ENCODE measurements around the gene C1orf198.

The C1orf198 gene

GRCh38 chr1:230808281-230808872, 59.9 kb downstream of the C1orf198 start:
- DNase-seq (ENCODE audit: low read depth in 2 of 2) = no peak
- TF ChIP-seq, protein P1, sequence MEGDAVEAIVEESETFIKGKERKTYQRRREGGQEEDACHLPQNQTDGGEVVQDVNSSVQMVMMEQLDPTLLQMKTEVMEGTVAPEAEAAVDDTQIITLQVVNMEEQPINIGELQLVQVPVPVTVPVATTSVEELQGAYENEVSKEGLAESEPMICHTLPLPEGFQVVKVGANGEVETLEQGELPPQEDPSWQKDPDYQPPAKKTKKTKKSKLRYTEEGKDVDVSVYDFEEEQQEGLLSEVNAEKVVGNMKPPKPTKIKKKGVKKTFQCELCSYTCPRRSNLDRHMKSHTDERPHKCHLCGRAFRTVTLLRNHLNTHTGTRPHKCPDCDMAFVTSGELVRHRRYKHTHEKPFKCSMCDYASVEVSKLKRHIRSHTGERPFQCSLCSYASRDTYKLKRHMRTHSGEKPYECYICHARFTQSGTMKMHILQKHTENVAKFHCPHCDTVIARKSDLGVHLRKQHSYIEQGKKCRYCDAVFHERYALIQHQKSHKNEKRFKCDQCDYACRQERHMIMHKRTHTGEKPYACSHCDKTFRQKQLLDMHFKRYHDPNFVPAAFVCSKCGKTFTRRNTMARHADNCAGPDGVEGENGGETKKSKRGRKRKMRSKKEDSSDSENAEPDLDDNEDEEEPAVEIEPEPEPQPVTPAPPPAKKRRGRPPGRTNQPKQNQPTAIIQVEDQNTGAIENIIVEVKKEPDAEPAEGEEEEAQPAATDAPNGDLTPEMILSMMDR (IDR thresholded peaks at IDR 0.05; ENCODE audit: low read depth, low read length) = no peak
- no peak overlapping the region for H3K4me3 ChIP-seq (replicated peaks in 1 of 2; ENCODE audit: low read depth in 2 of 2, low read length in 2 of 2)

GRCh38 chr1:230807561-230808280, 60.6 kb downstream of the C1orf198 start:
- H3K4me3 ChIP-seq (replicated peaks in 1 of 2; ENCODE audit: low read depth in 2 of 2, low read length in 2 of 2) = no peak overlapping the region
- DNase-seq (ENCODE audit: low read depth in 2 of 2) = no peak
- TF ChIP-seq, protein P1 (IDR thresholded peaks at IDR 0.05; ENCODE audit: low read depth, low read length) = no peak

DNA sequence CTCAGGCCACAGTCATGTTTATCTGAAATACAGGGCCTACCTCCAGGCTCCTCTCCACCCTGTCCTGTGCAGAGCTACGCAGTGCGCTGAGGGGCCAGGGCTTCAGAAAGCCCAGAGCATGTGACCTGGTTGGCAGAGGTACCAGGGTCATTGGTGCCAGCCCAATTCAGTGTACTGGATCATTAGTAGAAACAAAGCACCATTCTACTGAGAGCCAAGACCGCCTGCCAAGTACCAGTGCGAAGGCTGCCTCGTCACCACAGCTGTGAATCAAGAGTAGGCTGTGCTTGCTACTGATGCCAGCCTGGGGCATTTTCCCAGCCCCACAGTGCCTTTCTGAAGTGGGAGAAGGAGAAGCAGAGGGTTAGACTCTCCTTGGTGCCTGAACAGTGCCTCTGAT, 61.3 kb downstream of the C1orf198 start:
- H3K4me3 ChIP-seq (replicated peaks in 1 of 2; ENCODE audit: low read depth in 2 of 2, low read length in 2 of 2) = no peak overlapping the region
- TF ChIP-seq, protein P1 (IDR thresholded peaks at IDR 0.05; ENCODE audit: low read depth, low read length) = no peak
- no peak for DNase-seq (ENCODE audit: low read depth in 2 of 2)

- no peak for DNase-seq (ENCODE audit: low read depth in 2 of 2)
- TF ChIP-seq, protein P1 (IDR thresholded peaks at IDR 0.05; ENCODE audit: low read depth, low read length) = no peak
- no peak overlapping the region for H3K4me3 ChIP-seq (replicated peaks in 1 of 2; ENCODE audit: low read depth in 2 of 2, low read length in 2 of 2)
These were observed 61.8 kb downstream of the C1orf198 start for GRCh38 chr1:230806552-230806951.

GRCh38 chr1:230804396-230804795, 63.9 kb downstream of the C1orf198 start:
- no peak overlapping the region for H3K4me3 ChIP-seq (replicated peaks in 1 of 2; ENCODE audit: low read depth in 2 of 2, low read length in 2 of 2)
- TF ChIP-seq, protein P1 (IDR thresholded peaks at IDR 0.05; ENCODE audit: low read depth, low read length) = no peak
- DNase-seq (ENCODE audit: low read depth in 2 of 2) = no peak

GRCh38 chr1:230800891-230801840, 67.2 kb downstream of the C1orf198 start:
- no peak overlapping the region for H3K4me3 ChIP-seq (replicated peaks in 1 of 2; ENCODE audit: low read depth in 2 of 2, low read length in 2 of 2)
- TF ChIP-seq, protein P1 (IDR thresholded peaks at IDR 0.05; ENCODE audit: low read depth, low read length) = no peak
- DNase-seq (ENCODE audit: low read depth in 2 of 2) = no peak
